ENCODE results near the gene NDUFA8.

- TF ChIP-seq POLR2A (IDR thresholded peaks at IDR 0.05; ENCODE audit: low read length) = no peak
- no peak for TF ChIP-seq GATA1 (IDR thresholded peaks at IDR 0.05; ENCODE audit: low read depth, low read length)
Measured at GRCh38 chr9:122158202-122158601, 1.4 kb downstream of the NDUFA8 start.
